Measurements from ENCODE around the gene SUSD1. TPM values are rescaled to one million over a fixed set of nuclear protein-coding genes. Genes with fewer than 3 reads are reported as not detected.

SUSD1 gene
- total and polyA plus RNA-seq, 10 donors = 4.4 to 26.8 (median 20.2) TPM

GRCh38 chr9:112087506-112087905, 87.6 kb downstream of the SUSD1 start:
- intact Hi-C loops (cut with DNase I; ENCODE audit: low total_unique reads) = loop anchor here (5.0 kb wide), 1 partner anchor 275 kb away; no protein-coding TSS in a partner anchor
- no peak overlapping the region for H3K27ac ChIP-seq
- DNase-seq = no peak
- H3K9me3 ChIP-seq = no peaks in the 10 kb centered on the region
- no peak overlapping the region for H3K4me3 ChIP-seq
- H3K4me1 ChIP-seq = peaks cover 0 to 5% (median 0%) of the 10 kb centered on the region in 6 donors
- peaks cover 0 to 36% (median 4%) of the 10 kb centered on the region in 6 donors for H3K36me3 ChIP-seq
- no peak for TF ChIP-seq CTCF (IDR thresholded peaks at IDR 0.05 in 8 of 11, conservative IDR thresholded peaks at IDR 0.05 in 3 of 11)
- TF ChIP-seq POLR2AphosphoS5 (IDR thresholded peaks at IDR 0.05) = no peak
- TF ChIP-seq POLR2A (IDR thresholded peaks at IDR 0.05) = no peak
- no peaks in the 10 kb centered on the region for H3K27me3 ChIP-seq (replicated peaks in 1 of 7)

- H3K9me3 ChIP-seq = no peaks in the 10 kb centered on the region
- no peak overlapping the region for H3K27ac ChIP-seq
- intact Hi-C loops (cut with DNase I; ENCODE audit: low total_unique reads) = loop anchor here (5.0 kb wide), 1 partner anchor 276 kb away; no protein-coding TSS in a partner anchor
- H3K27me3 ChIP-seq (replicated peaks in 1 of 7) = no peaks in the 10 kb centered on the region
- 69 to 91% (median 80%) methylated on average over 2 of the region's 2 CpGs for whole genome bisulfite sequencing, 5 donors
- peaks cover 0 to 5% (median 0%) of the 10 kb centered on the region in 6 donors for H3K4me1 ChIP-seq
- no peak for TF ChIP-seq POLR2A (IDR thresholded peaks at IDR 0.05)
- TF ChIP-seq CTCF (IDR thresholded peaks at IDR 0.05 in 8 of 11, conservative IDR thresholded peaks at IDR 0.05 in 3 of 11) = peak; percentile 7 to 62 (median 39)
- no peak overlapping the region for H3K4me3 ChIP-seq
- H3K36me3 ChIP-seq = peaks cover 0 to 41% (median 4%) of the 10 kb centered on the region in 6 donors
- DNase-seq = no peak
Observed at GRCh38 chr9:112086627-112087026, 88.5 kb downstream of the SUSD1 start.

GRCh38 chr9:112084907-112085306, 90.2 kb downstream of the SUSD1 start:
- intact Hi-C loops (cut with DNase I; ENCODE audit: low total_unique reads) = loop anchor here (5.0 kb wide), 1 partner anchor 277 kb away; no protein-coding TSS in a partner anchor
- Histone ChIP-seq H3K4me1 (peaks cover 0 to 5% (median 0%) of the 10 kb centered on the region in 6 donors), H3K27me3 (replicated peaks in 1 of 7) (no peaks in the 10 kb centered on the region), H3K27ac (no peak overlapping the region), H3K4me3 (no peak overlapping the region), H3K36me3 (peaks cover 0 to 54% (median 4%) of the 10 kb centered on the region in 6 donors), H3K9me3 (no peaks in the 10 kb centered on the region)
- DNase-seq = no peak
- TF ChIP-seq POLR2A (IDR thresholded peaks at IDR 0.05) = no peak
- TF ChIP-seq POLR2AphosphoS5 (IDR thresholded peaks at IDR 0.05) = no peak
- TF ChIP-seq CTCF (IDR thresholded peaks at IDR 0.05 in 8 of 11, conservative IDR thresholded peaks at IDR 0.05 in 3 of 11) = no peak
- WGBS, 5 donors = 47 to 75% (median 73%) methylated on average over 2 of the region's 2 CpGs

- TF ChIP-seq POLR2A (IDR thresholded peaks at IDR 0.05) = no peak
- no peak for TF ChIP-seq CTCF (IDR thresholded peaks at IDR 0.05 in 8 of 11, conservative IDR thresholded peaks at IDR 0.05 in 3 of 11)
- TF ChIP-seq POLR2AphosphoS5 (IDR thresholded peaks at IDR 0.05) = no peak
Observed at GRCh38 chr9:112084334-112084733, 90.8 kb downstream of the SUSD1 start.

More at GRCh38 chr9:112084334-112084733, 90.8 kb downstream of the SUSD1 start:
- H3K36me3 ChIP-seq = peaks cover 0 to 59% (median 4%) of the 10 kb centered on the region in 6 donors
- H3K9me3 ChIP-seq = no peaks in the 10 kb centered on the region
- peaks cover 0 to 5% (median 0%) of the 10 kb centered on the region in 6 donors for H3K4me1 ChIP-seq
- H3K27me3 ChIP-seq (replicated peaks in 1 of 7) = no peaks in the 10 kb centered on the region
- no peak for DNase-seq
- no peak overlapping the region for H3K4me3 ChIP-seq
- intact Hi-C loops (cut with DNase I; ENCODE audit: low total_unique reads) = no loop called here
- H3K27ac ChIP-seq = no peak overlapping the region
- 45 to 57% (median 51%) methylated on average over 3 of the region's 3 CpGs for WGBS, 5 donors

All from spleen (tissue), 11 donors.